T-cell (primary cell): ENCODE data around the gene DOCK6. TPM values are rescaled to one million over a fixed set of nuclear protein-coding genes. Genes with fewer than 3 reads are reported as not detected.

ENCODE experiments used
- ATAC-seq, 4 experiments: fragments of 200-7000 bp in 3 of 4; fragments of 150-1000 bp in 1 of 4; cut with Tn5 transposase; replicated peaks in 1 of 4; 1 replicate in 3 of 4; 2 replicates in 1 of 4; pipeline ENCODE4 v1.10.0; 2021; ENCODE audit warnings: moderate library complexity in 3 of 4, mild to moderate bottlenecking in 2 of 4, moderate number of reproducible peaks in 1 of 4
- CTCF ChIA-PET, 2 donors: fragments of 300-600 bp; sonication (Branson Sonifier 250); formaldehyde crosslinking; loops; one replicate each; lab custom pipeline; 2022; ENCODE audit warnings: antibody characterized with exemption in 2 of 2; lab: Charles Lee
- POLR2A ChIA-PET, 2 donors: fragments of 300-600 bp; sonication (Branson Sonifier 250); formaldehyde crosslinking; loops; one replicate each; lab custom pipeline; 2022; ENCODE audit warnings: antibody characterized with exemption in 2 of 2; lab: Charles Lee
- DNase-seq, 35 experiments: peaks; one replicate each; pipeline versions ENCODE4 v3.0.0 to v3.0.0-alpha.2; 2013 to 2023
- H3K27ac ChIP-seq: one replicate; pipeline ENCODE4 v1.5.1; 2013; ENCODE audit warnings: low read length
- H3K27me3 ChIP-seq, 2 experiments: replicated peaks in 1 of 2; 1 replicate in 1 of 2; 2 replicates in 1 of 2; pipeline versions ENCODE4 v1.6.1 to v1.7.0; 2013; ENCODE audit warnings: low read length in 1 of 2, mixed read lengths in 1 of 2; ENCODE audit not compliant: control insufficient read depth in 2 of 2, insufficient read depth in 2 of 2; ENCODE audit errors: extremely low read depth in 1 of 2
- H3K36me3 ChIP-seq, 2 donors: 1 replicate in 1 of 2; 2 replicates in 1 of 2; pipeline versions ENCODE4 v1.6.1 to v1.7.0; 2013; ENCODE audit warnings: low read length in 1 of 2; ENCODE audit not compliant: control insufficient read depth in 2 of 2, insufficient read depth in 1 of 2; ENCODE audit errors: extremely low read depth in 1 of 2
- H3K4me1 ChIP-seq, 2 experiments: 1 replicate in 1 of 2; 2 replicates in 1 of 2; pipeline versions ENCODE4 v1.6.1 to v1.7.0; 2013; ENCODE audit warnings: low read length in 2 of 2, mixed read lengths in 1 of 2; ENCODE audit not compliant: insufficient read depth in 2 of 2, control insufficient read depth in 1 of 2; ENCODE audit errors: extremely low read depth in 1 of 2
- H3K4me3 ChIP-seq, 2 donors: 1 replicate in 1 of 2; 2 replicates in 1 of 2; pipeline versions ENCODE4 v1.5.1 to v1.7.0; 2013; ENCODE audit warnings: mild to moderate bottlenecking in 2 of 2, low read length in 1 of 2, moderate library complexity in 1 of 2; ENCODE audit not compliant: control insufficient read depth in 1 of 2; ENCODE audit errors: extremely low read depth in 1 of 2
- H3K9me3 ChIP-seq: 2 replicates; pipeline ENCODE4 v1.7.0; 2013
- H3K27ac Mint-ChIP-seq, 2 donors: one replicate each; pipeline ENCODE4 v1.8.0; 2020 to 2021; ENCODE audit warnings: mild to moderate bottlenecking in 2 of 2, mixed read lengths in 2 of 2
- H3K27me3 Mint-ChIP-seq, 2 donors: one replicate each; pipeline ENCODE4 v1.8.0; 2021 to 2022; ENCODE audit warnings: mixed read lengths in 2 of 2
- H3K36me3 Mint-ChIP-seq: one replicate; pipeline ENCODE4 v1.8.0; 2021; ENCODE audit warnings: mixed read lengths
- H3K4me1 Mint-ChIP-seq, 3 donors: one replicate each; pipeline ENCODE4 v1.8.0; 2020 to 2022; ENCODE audit warnings: mixed read lengths in 3 of 3, mild to moderate bottlenecking in 1 of 3
- H3K4me3 Mint-ChIP-seq, 3 donors: one replicate each; pipeline ENCODE4 v1.8.0; 2020 to 2022; ENCODE audit warnings: mild to moderate bottlenecking in 3 of 3, mixed read lengths in 3 of 3, moderate library complexity in 3 of 3
- H3K9me3 Mint-ChIP-seq, 3 donors: one replicate each; pipeline ENCODE4 v1.8.0; 2020 to 2022; ENCODE audit warnings: mixed read lengths in 3 of 3
- WGBS: methylation state at CpG from one replicate; pipeline ENCODE4 v1.1.5; 2013; ENCODE audit warnings: missing lambda C conversion rate; ENCODE audit not compliant: insufficient coverage; 5-methylcytosine and 5-hydroxymethylcytosine counted together
- total RNA-seq, 35 experiments: library from RNA in 6 of 35; stranded (reverse) in 6 of 35; fragments of 120-200 nt in 1 of 35; gene quantifications; one replicate each; pipeline versions ENCODE4 v1.2.1 to v1.2.4 and lab custom pipeline; 2013 to 2026

Gene DOCK6
- total RNA-seq, 5 donors from 2014 or later (not counting 1 experiment from before 2014, with no cell fraction given) = 0.78 to 1.8 (median 1.0) TPM

GRCh38 chr19:11194173-11194572 lies 68.2 kb downstream of the DOCK6 start:
- no peaks in the 10 kb centered on the region for H3K36me3 ChIP-seq
- H3K4me3 ChIP-seq = no peak overlapping the region
- H3K27me3 Mint-ChIP-seq = peaks cover 11 to 12% of the 10 kb centered on the region in 2 donors
- H3K27ac Mint-ChIP-seq = no peak overlapping the region
- ChIA-PET CTCF (no interaction called here), POLR2A (no interaction called here)
- no peak overlapping the region for H3K27ac ChIP-seq
- WGBS = 95% methylated on average over 6 of the region's 8 CpGs
- no peaks in the 10 kb centered on the region for H3K9me3 Mint-ChIP-seq
- peaks cover 9 to 12% (median 12%) of the 10 kb centered on the region in 3 donors for H3K4me1 Mint-ChIP-seq
- no peak overlapping the region for H3K4me3 Mint-ChIP-seq
- H3K9me3 ChIP-seq = no peaks in the 10 kb centered on the region
- peaks cover 3 to 22% of the 10 kb centered on the region in 2 experiments for H3K4me1 ChIP-seq
- peaks cover 0 to 30% of the 10 kb centered on the region in 2 experiments for H3K27me3 ChIP-seq
- ATAC-seq = no peak
- no peaks in the 10 kb centered on the region for H3K36me3 Mint-ChIP-seq
- no peak for DNase-seq

- Histone ChIP-seq H3K4me1 (peaks cover 3 to 22% of the 10 kb centered on the region in 2 experiments), H3K27ac (no peak overlapping the region), H3K4me3 (no peak overlapping the region), H3K36me3 (no peaks in the 10 kb centered on the region), H3K9me3 (no peaks in the 10 kb centered on the region), H3K27me3 (peaks cover 0 to 29% of the 10 kb centered on the region in 2 experiments)
- H3K9me3 Mint-ChIP-seq = no peaks in the 10 kb centered on the region
- ChIA-PET POLR2A (no interaction called here), CTCF (no interaction called here)
- 96% methylated on average over 59 of the region's 68 CpGs for WGBS
- H3K4me3 Mint-ChIP-seq = no peak overlapping the region
- no peaks in the 10 kb centered on the region for H3K36me3 Mint-ChIP-seq
- DNase-seq = no peak
- peaks cover 11 to 12% of the 10 kb centered on the region in 2 donors for H3K27me3 Mint-ChIP-seq
- peaks cover 9 to 12% (median 12%) of the 10 kb centered on the region in 3 donors for H3K4me1 Mint-ChIP-seq
- no peak overlapping the region for H3K27ac Mint-ChIP-seq
- ATAC-seq = no peak
Measured at GRCh38 chr19:11192957-11193939, 69.1 kb downstream of the DOCK6 start.

- peaks cover 11% of the 10 kb centered on the region in 2 donors for H3K27me3 Mint-ChIP-seq
- H3K9me3 Mint-ChIP-seq = no peaks in the 10 kb centered on the region
Measured at GRCh38 chr19:11191934-11192333, 70.4 kb downstream of the DOCK6 start.

GRCh38 chr19:11191273-11191755 lies 71.0 kb downstream of the DOCK6 start:
- Histone ChIP-seq H3K27ac (no peak overlapping the region), H3K27me3 (peaks cover 0 to 19% of the 10 kb centered on the region in 2 experiments), H3K4me3 (no peak overlapping the region), H3K9me3 (no peaks in the 10 kb centered on the region), H3K36me3 (no peaks in the 10 kb centered on the region), H3K4me1 (peaks cover 3 to 9% of the 10 kb centered on the region in 2 experiments)
- H3K27ac Mint-ChIP-seq = no peak overlapping the region
- no peaks in the 10 kb centered on the region for H3K9me3 Mint-ChIP-seq
- H3K36me3 Mint-ChIP-seq = no peaks in the 10 kb centered on the region
- POLR2A ChIA-PET = no interaction called here
- DNase-seq = no peak
- WGBS = 76% methylated on average over 5 of the region's 8 CpGs
- H3K27me3 Mint-ChIP-seq = peaks cover 8% of the 10 kb centered on the region in 2 donors
- H3K4me1 Mint-ChIP-seq = peaks cover 4 to 8% (median 5%) of the 10 kb centered on the region in 3 donors
- no peak for ATAC-seq
- CTCF ChIA-PET = no interaction called here
- no peak overlapping the region for H3K4me3 Mint-ChIP-seq

More at GRCh38 chr19:11191934-11192333, 70.4 kb downstream of the DOCK6 start:
- Histone ChIP-seq H3K27me3 (peaks cover 0 to 25% of the 10 kb centered on the region in 2 experiments), H3K27ac (no peak overlapping the region), H3K4me1 (peaks cover 3 to 14% of the 10 kb centered on the region in 2 experiments), H3K9me3 (no peaks in the 10 kb centered on the region), H3K36me3 (no peaks in the 10 kb centered on the region), H3K4me3 (no peak overlapping the region)
- no peak overlapping the region for H3K27ac Mint-ChIP-seq
- ChIA-PET CTCF (no interaction called here), POLR2A (no interaction called here)
- DNase-seq = no peak
- peaks cover 7 to 12% (median 7%) of the 10 kb centered on the region in 3 donors for H3K4me1 Mint-ChIP-seq
- no peak for ATAC-seq
- no peak overlapping the region for H3K4me3 Mint-ChIP-seq
- no peaks in the 10 kb centered on the region for H3K36me3 Mint-ChIP-seq
- WGBS = 74% methylated on average over 4 of the region's 5 CpGs

- WGBS = 91% methylated on average over 7 of the region's 8 CpGs
- ChIA-PET POLR2A (no interaction called here), CTCF (interaction anchor here in 1 of 2 donors (0.7 kb wide), 1 partner anchor 155 kb away, joined by 3 read pairs; no protein-coding TSS in a partner anchor)
Measured at GRCh38 chr19:11190501-11190900, 71.8 kb downstream of the DOCK6 start.

GRCh38 chr19:11187441-11187840 lies 74.9 kb downstream of the DOCK6 start:
- Mint-ChIP-seq H3K4me1 (no peaks in the 10 kb centered on the region), H3K36me3 (no peaks in the 10 kb centered on the region), H3K27ac (no peak overlapping the region), H3K4me3 (no peak overlapping the region), H3K27me3 (no peaks in the 10 kb centered on the region), H3K9me3 (peaks cover 0 to 4% (median 0%) of the 10 kb centered on the region in 3 donors)
- ChIA-PET CTCF (no interaction called here), POLR2A (no interaction called here)
- H3K4me1 ChIP-seq = no peaks in the 10 kb centered on the region
- DNase-seq = no peak
- no peak overlapping the region for H3K27ac ChIP-seq
- 98% methylated on average over 5 of the region's 9 CpGs for WGBS
- no peak for ATAC-seq
- H3K9me3 ChIP-seq = no peaks in the 10 kb centered on the region
- H3K36me3 ChIP-seq = no peaks in the 10 kb centered on the region
- no peak overlapping the region for H3K4me3 ChIP-seq
- peaks cover 0 to 3% of the 10 kb centered on the region in 2 experiments for H3K27me3 ChIP-seq

More at GRCh38 chr19:11190501-11190900, 71.8 kb downstream of the DOCK6 start:
- Mint-ChIP-seq H3K4me3 (no peak overlapping the region), H3K27ac (no peak overlapping the region), H3K27me3 (peaks cover under 1 to 1% of the 10 kb centered on the region in 2 donors), H3K4me1 (peaks cover under 1 to 2% (median 2%) of the 10 kb centered on the region in 3 donors), H3K36me3 (no peaks in the 10 kb centered on the region), H3K9me3 (no peaks in the 10 kb centered on the region)
- Histone ChIP-seq H3K4me1 (peaks cover 3 to 9% of the 10 kb centered on the region in 2 experiments), H3K9me3 (no peaks in the 10 kb centered on the region), H3K27ac (no peak overlapping the region), H3K4me3 (no peak overlapping the region), H3K36me3 (no peaks in the 10 kb centered on the region), H3K27me3 (peaks cover 0 to 14% of the 10 kb centered on the region in 2 experiments)
- DNase-seq (no peak), ATAC-seq (no peak)
